ENCODE measurements around the gene TBC1D7. TPM values are rescaled to one million over a fixed set of nuclear protein-coding genes. Genes with fewer than 3 reads are reported as not detected.

Gene TBC1D7
- total RNA-seq, 2 experiments from 2014 or later, result 13.8 to 16.4 TPM

DNA sequence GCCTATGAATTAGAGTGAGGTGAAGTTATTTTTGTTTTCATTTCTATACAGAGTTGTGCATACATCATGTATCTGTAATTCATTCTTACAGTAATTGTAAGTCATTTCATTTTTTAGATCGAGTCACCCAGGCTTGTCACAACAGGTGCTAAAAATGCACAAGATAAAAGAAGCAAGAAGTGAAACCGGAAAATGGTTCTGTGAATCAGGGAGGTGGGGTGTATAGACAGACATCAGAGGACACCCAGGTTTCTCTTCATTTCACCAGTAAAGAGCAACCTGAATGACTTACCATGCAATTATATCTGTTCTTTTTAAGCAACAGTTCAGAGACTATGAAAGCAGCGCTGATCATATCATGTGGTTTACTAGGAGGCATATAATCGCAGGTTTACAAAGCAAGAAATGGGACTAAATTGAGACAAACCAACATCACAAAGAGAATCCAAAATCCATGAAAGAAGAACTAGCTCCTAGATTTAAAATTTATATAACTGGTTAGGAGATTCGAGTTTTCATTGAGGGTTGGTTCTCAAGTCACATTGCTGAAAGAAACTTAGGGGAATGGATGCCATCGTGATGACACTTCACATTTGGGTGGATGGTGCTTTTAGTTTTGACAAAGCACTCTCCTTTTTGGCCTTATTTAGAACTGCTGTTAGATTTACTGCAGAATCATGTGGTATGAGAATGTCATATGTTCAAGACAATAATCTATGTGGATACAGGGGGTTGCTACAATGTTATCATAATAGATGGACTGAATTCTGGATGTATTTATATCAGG lies 27.9 kb upstream of the TBC1D7 start:
- H3K4me3 Mint-ChIP-seq, result peak overlapping the region; percentile 68
- POLR2A ChIA-PET, result interaction anchor here (1.0 to 1.4 kb wide), 4 partner anchors 28 to 219 kb away, joined by 4 to 16 read pairs (median 4); partner anchors contain the start of gene TBC1D7
- intact Hi-C loops (cut with DNase I, micrococcal nuclease), result loop anchor here (1.0 to 10.0 kb wide), 14 partner anchors 19 to 431 kb away; partner anchors contain the start of genes GFOD1 (in 1 of the 2), NOL7 (in 1 of the 2), RANBP9 (in 1 of the 2) and SIRT5 (in 1 of the 2)
- no peaks in the 10 kb centered on the region for H3K9me3 Mint-ChIP-seq (ENCODE audit: low read depth)
- no peaks in the 10 kb centered on the region for H3K27me3 Mint-ChIP-seq
- peak; percentile 85 for ATAC-seq
- peak; percentile 45 for DNase-seq
- H3K27ac Mint-ChIP-seq, result peak overlapping the region; percentile 99
- peaks cover 48% of the 10 kb centered on the region for H3K4me1 Mint-ChIP-seq
- peaks cover 2% of the 10 kb centered on the region for H3K36me3 Mint-ChIP-seq (ENCODE audit: low read depth)
- CTCF ChIA-PET, result interaction anchor here (1.0 to 3.0 kb wide), 8 partner anchors 19 to 259 kb away, joined by 3 to 8 read pairs (median 4); partner anchors contain the start of gene NOL7

DNA sequence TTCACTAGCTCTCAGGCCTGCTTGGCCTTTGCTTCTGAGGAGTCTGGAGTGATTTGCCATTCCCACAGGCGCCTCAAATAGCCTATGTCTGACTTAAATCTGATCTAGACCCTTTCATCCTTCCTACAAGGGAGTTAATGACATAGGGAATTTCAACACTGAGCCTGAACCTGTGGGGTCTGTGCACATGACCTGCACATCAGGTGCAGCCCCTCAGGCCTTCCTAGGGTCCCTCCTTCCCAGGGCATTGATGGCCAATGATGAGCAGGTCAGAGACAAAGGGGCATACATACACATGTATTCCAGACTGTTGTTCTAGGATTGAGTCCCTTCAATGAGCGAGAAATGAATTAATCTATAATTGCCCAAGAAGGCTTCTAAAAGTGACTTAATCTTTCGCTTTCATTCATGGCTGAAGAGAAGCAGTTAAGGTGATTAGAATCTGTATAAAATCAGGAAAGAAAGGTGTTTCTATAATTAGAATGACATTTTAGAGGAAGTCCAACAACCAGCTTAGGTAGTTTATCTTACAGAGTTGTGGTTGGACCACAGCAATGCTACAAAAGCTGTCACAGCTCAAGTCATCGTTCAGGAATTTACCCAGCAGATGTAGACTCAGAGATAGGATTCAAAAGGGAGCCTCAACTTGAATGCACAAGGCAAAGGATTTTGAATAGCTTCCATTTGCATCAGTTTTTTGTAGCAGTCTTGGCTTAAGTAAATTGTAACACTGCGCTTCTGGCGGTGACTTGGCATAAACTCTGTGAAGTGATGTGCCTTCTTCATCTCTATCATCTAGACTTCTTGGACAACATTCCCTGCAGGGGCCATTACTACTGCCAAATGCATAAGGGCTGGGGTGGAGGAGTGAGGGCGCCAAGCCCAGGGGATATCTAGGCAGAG lies 27.0 kb upstream of the TBC1D7 start:
- DNase-seq (peak; percentile 53), ATAC-seq (peak; percentile 73)
- Mint-ChIP-seq H3K4me3 (peak overlapping the region; percentile 68), H3K27ac (peak overlapping the region; percentile 99), H3K36me3 (ENCODE audit: low read depth) (peaks cover 2% of the 10 kb centered on the region), H3K9me3 (ENCODE audit: low read depth) (no peaks in the 10 kb centered on the region), H3K27me3 (no peaks in the 10 kb centered on the region), H3K4me1 (peaks cover 48% of the 10 kb centered on the region)
- intact Hi-C loops (cut with DNase I, micrococcal nuclease), result loop anchor here (1.0 to 10.0 kb wide), 6 partner anchors 52 to 432 kb away; partner anchors contain the start of gene RANBP9 (in 1 of the 2)
- POLR2A ChIA-PET, result interaction anchor here (0.5 to 1.6 kb wide), 7 partner anchors 20 to 220 kb away, joined by 3 to 16 read pairs (median 4); partner anchors contain the start of gene TBC1D7
- CTCF ChIA-PET, result interaction anchor here (0.6 to 3.0 kb wide), 15 partner anchors 18 to 1159 kb away, joined by 3 to 11 read pairs (median 4); partner anchors contain the start of genes NOL7, SIRT5 and TBC1D7

DNA sequence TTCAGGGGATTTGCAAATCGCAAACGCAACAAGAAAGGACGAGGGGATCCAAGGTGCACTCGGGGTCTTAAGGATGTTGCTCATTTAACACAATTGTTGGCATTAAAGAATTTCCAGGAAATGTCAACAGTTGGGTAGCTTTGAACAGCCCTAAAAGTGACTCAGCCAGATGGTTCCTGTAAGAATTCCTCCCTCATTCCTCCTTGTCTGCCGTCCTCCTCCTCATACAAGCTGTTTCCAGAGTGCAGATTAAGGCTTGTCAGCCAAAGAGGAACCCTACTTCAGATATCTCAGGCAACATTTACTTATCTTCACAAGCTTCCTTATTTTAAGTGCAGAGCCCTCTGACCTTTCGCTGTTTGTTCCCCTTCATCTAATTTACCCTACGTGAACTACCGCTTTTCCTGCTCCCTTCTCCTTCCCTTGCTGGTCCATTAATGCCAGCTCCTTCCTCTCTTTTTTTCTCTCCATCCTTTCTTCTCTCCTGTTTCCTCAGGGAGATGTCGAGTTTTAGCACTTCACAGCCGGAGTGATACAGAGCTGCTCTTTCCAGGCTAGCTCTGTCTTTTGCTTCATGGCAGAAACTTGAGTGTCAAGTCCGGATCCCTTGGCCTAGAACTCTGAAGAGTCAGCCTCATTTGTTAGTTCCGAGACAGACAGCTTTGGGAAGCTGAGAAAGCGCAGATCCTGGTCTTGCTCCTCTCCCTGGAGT lies 26.1 kb upstream of the TBC1D7 start:
- peaks cover 2% of the 10 kb centered on the region for H3K36me3 Mint-ChIP-seq (ENCODE audit: low read depth)
- DNase-seq (no peak), ATAC-seq (no peak)
- H3K4me1 Mint-ChIP-seq, result peaks cover 48% of the 10 kb centered on the region
- ChIA-PET CTCF (interaction anchor here (0.6 to 3.0 kb wide), 15 partner anchors 17 to 1160 kb away, joined by 3 to 11 read pairs (median 4); partner anchors contain the start of genes NOL7, SIRT5 and TBC1D7), POLR2A (interaction anchor here (1.6 kb wide), 1 partner anchor 21 kb away, joined by 4 read pairs; no protein-coding TSS in a partner anchor)
- peak overlapping the region; percentile 99 for H3K27ac Mint-ChIP-seq
- H3K4me3 Mint-ChIP-seq, result no peak overlapping the region
- no peaks in the 10 kb centered on the region for H3K27me3 Mint-ChIP-seq
- intact Hi-C loops (cut with DNase I, micrococcal nuclease), result loop anchor here (1.0 to 10.0 kb wide), 6 partner anchors 51 to 433 kb away; partner anchors contain the start of gene RANBP9 (in 1 of the 2)
- H3K9me3 Mint-ChIP-seq (ENCODE audit: low read depth), result no peaks in the 10 kb centered on the region

DNA sequence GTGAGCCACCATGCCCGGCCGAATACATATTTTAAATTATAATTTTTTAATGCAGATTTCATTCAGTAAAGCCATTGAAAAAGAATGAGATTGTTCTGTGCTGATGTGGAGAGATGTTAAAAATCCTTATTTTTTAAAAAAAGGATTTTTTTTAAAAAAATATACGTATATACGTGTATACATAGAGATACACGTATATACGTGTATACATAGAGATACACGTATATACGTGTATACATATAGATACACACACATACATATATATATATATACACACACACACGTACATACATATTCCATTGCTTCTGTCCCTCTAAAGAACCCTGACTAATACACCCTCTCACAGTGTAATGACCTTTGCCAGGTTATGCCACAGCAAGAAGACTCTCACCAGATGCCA lies 23.8 kb upstream of the TBC1D7 start:
- Mint-ChIP-seq H3K27ac (no peak overlapping the region), H3K4me1 (peaks cover 41% of the 10 kb centered on the region), H3K9me3 (ENCODE audit: low read depth) (no peaks in the 10 kb centered on the region), H3K36me3 (ENCODE audit: low read depth) (no peaks in the 10 kb centered on the region), H3K27me3 (no peaks in the 10 kb centered on the region), H3K4me3 (no peak overlapping the region)
- ATAC-seq (no peak), DNase-seq (no peak)
- ChIA-PET POLR2A (no interaction called here), CTCF (interaction anchor here (1.1 kb wide), 2 partner anchors 11 to 224 kb away, joined by 3 read pairs; no protein-coding TSS in a partner anchor)
- intact Hi-C loops (cut with DNase I, micrococcal nuclease), result loop anchor here in 1 of 2 experiments (10.0 kb wide), 1 partner anchor 413 kb away; no protein-coding TSS in a partner anchor

- POLR2A ChIA-PET, result no interaction called here
- Mint-ChIP-seq H3K4me3 (no peak overlapping the region), H3K27ac (no peak overlapping the region), H3K9me3 (ENCODE audit: low read depth) (no peaks in the 10 kb centered on the region), H3K27me3 (no peaks in the 10 kb centered on the region), H3K4me1 (peaks cover 32% of the 10 kb centered on the region), H3K36me3 (ENCODE audit: low read depth) (no peaks in the 10 kb centered on the region)
- no peak for ATAC-seq
- no peak for DNase-seq
- CTCF ChIA-PET, result interaction anchor here (1.1 kb wide), 3 partner anchors 10 to 225 kb away, joined by 3 read pairs; no protein-coding TSS in a partner anchor
- intact Hi-C loops (cut with DNase I, micrococcal nuclease), result loop anchor here in 1 of 2 experiments (10.0 kb wide), 1 partner anchor 414 kb away; no protein-coding TSS in a partner anchor
These were observed 22.9 kb upstream of the TBC1D7 start for GRCh38 chr6:13351271-13351670.

GRCh38 chr6:13349811-13350506 lies 21.6 kb upstream of the TBC1D7 start:
- H3K4me1 Mint-ChIP-seq, result peaks cover 19% of the 10 kb centered on the region
- ChIA-PET CTCF (interaction anchor here (1.1 kb wide), 1 partner anchor 12 kb away, joined by 3 read pairs; no protein-coding TSS in a partner anchor), POLR2A (no interaction called here)
- H3K27me3 Mint-ChIP-seq, result no peaks in the 10 kb centered on the region
- DNase-seq, result no peak
- no peak overlapping the region for H3K27ac Mint-ChIP-seq
- no peaks in the 10 kb centered on the region for H3K9me3 Mint-ChIP-seq (ENCODE audit: low read depth)
- H3K4me3 Mint-ChIP-seq, result no peak overlapping the region
- H3K36me3 Mint-ChIP-seq (ENCODE audit: low read depth), result no peaks in the 10 kb centered on the region
- intact Hi-C loops (cut with DNase I, micrococcal nuclease), result loop anchor here in 1 of 2 experiments (10.0 kb wide), 1 partner anchor 415 kb away; no protein-coding TSS in a partner anchor
- no peak for ATAC-seq

- Mint-ChIP-seq H3K9me3 (ENCODE audit: low read depth) (no peaks in the 10 kb centered on the region), H3K27me3 (no peaks in the 10 kb centered on the region), H3K4me1 (peaks cover 5% of the 10 kb centered on the region), H3K4me3 (no peak overlapping the region), H3K27ac (no peak overlapping the region), H3K36me3 (ENCODE audit: low read depth) (no peaks in the 10 kb centered on the region)
- POLR2A ChIA-PET, result interaction anchor here (0.6 kb wide), 1 partner anchor 8 kb away, joined by 5 read pairs; no protein-coding TSS in a partner anchor
- DNase-seq, result no peak
- ATAC-seq, result no peak
- intact Hi-C loops (cut with DNase I, micrococcal nuclease), result no loop called here
- CTCF ChIA-PET, result no interaction called here
These were observed 20.2 kb upstream of the TBC1D7 start for GRCh38 chr6:13348334-13349113.

DNA sequence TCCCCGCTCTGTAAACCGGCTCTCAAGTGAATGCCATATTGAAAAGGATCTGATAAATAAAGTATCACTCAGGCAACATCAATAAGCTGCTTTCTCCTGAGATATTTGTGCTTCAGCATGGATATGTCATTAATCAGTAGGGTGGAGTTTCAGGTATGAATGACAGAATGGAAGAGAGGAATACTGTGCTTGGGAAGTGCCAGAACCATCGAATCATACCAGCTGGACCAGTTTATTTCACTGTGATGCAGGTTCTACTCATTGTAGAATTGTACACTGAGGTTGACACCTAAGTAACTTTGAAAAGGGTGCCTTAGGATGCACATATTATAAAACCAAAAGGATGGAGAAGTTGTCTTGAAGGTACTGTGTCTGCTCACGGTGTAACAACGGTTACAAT lies 17.9 kb upstream of the TBC1D7 start:
- H3K27me3 Mint-ChIP-seq, result no peaks in the 10 kb centered on the region
- ChIA-PET POLR2A (no interaction called here), CTCF (interaction anchor here (0.6 to 1.0 kb wide), 3 partner anchors 9 to 721 kb away, joined by 3 to 4 read pairs (median 3); no protein-coding TSS in a partner anchor)
- H3K4me3 Mint-ChIP-seq, result no peak overlapping the region
- H3K4me1 Mint-ChIP-seq, result no peaks in the 10 kb centered on the region
- DNase-seq, result no peak
- peaks cover 9% of the 10 kb centered on the region for H3K9me3 Mint-ChIP-seq (ENCODE audit: low read depth)
- no peak overlapping the region for H3K27ac Mint-ChIP-seq
- peaks cover 3% of the 10 kb centered on the region for H3K36me3 Mint-ChIP-seq (ENCODE audit: low read depth)
- intact Hi-C loops (cut with DNase I, micrococcal nuclease), result no loop called here
- ATAC-seq, result no peak

- no peak for ATAC-seq
- no peak overlapping the region for H3K27ac Mint-ChIP-seq
- intact Hi-C loops (cut with DNase I, micrococcal nuclease), result no loop called here
- CTCF ChIA-PET, result interaction anchor here (1.5 to 2.2 kb wide), 2 partner anchors 11 to 232 kb away, joined by 6 to 7 read pairs; partner anchors contain the start of gene SIRT5
- H3K9me3 Mint-ChIP-seq (ENCODE audit: low read depth), result peaks cover 9% of the 10 kb centered on the region
- peaks cover 2% of the 10 kb centered on the region for H3K4me1 Mint-ChIP-seq
- H3K27me3 Mint-ChIP-seq, result no peaks in the 10 kb centered on the region
- H3K36me3 Mint-ChIP-seq (ENCODE audit: low read depth), result peaks cover 3% of the 10 kb centered on the region
- no peak for DNase-seq
- no peak overlapping the region for H3K4me3 Mint-ChIP-seq
- POLR2A ChIA-PET, result no interaction called here
These were observed 14.2 kb upstream of the TBC1D7 start for GRCh38 chr6:13342414-13343019.
